ENCODE measurements around the gene IL22RA2. TPM values are rescaled to one million over a fixed set of nuclear protein-coding genes. Genes with fewer than 3 reads are reported as not detected.

Gene IL22RA2
- total RNA-seq, 4 donors from 2014 or later, result not detected

- Histone ChIP-seq H3K36me3 (no peaks in the 10 kb centered on the region), H3K4me1 (no peaks in the 10 kb centered on the region), H3K9me3 (no peaks in the 10 kb centered on the region), H3K27ac (no peak overlapping the region), H3K27me3 (no peaks in the 10 kb centered on the region), H3K4me3 (no peak overlapping the region)
- intact Hi-C loops (cut with DNase I; ENCODE audit: low total_unique reads), result no loop called here
- no peak for DNase-seq
- TF ChIP-seq POLR2A (IDR thresholded peaks at IDR 0.05) (no peak), CTCF (IDR thresholded peaks at IDR 0.05) (no peak)
Observed at GRCh38 chr6:137099689-137100403, 73.6 kb downstream of the IL22RA2 start.

- no peaks in the 10 kb centered on the region for H3K9me3 ChIP-seq
- TF ChIP-seq CTCF (IDR thresholded peaks at IDR 0.05), result no peak
- no peak for TF ChIP-seq POLR2A (IDR thresholded peaks at IDR 0.05)
- H3K27me3 ChIP-seq, result no peaks in the 10 kb centered on the region
- H3K27ac ChIP-seq, result no peak overlapping the region
- DNase-seq, result no peak
- no peak overlapping the region for H3K4me3 ChIP-seq
- no peaks in the 10 kb centered on the region for H3K36me3 ChIP-seq
- intact Hi-C loops (cut with DNase I; ENCODE audit: low total_unique reads), result no loop called here
- no peaks in the 10 kb centered on the region for H3K4me1 ChIP-seq
Observed at GRCh38 chr6:137097526-137097925, 75.9 kb downstream of the IL22RA2 start.

- no peak for TF ChIP-seq POLR2A (IDR thresholded peaks at IDR 0.05)
- no peak for TF ChIP-seq CTCF (IDR thresholded peaks at IDR 0.05)
- Histone ChIP-seq H3K9me3 (no peaks in the 10 kb centered on the region), H3K4me3 (no peak overlapping the region), H3K27me3 (no peaks in the 10 kb centered on the region), H3K4me1 (no peaks in the 10 kb centered on the region), H3K27ac (no peak overlapping the region), H3K36me3 (no peaks in the 10 kb centered on the region)
- intact Hi-C loops (cut with DNase I; ENCODE audit: low total_unique reads), result no loop called here
- DNase-seq, result no peak
Observed at GRCh38 chr6:137097057-137097456, 76.4 kb downstream of the IL22RA2 start.

- Histone ChIP-seq H3K27ac (no peak overlapping the region), H3K4me1 (no peaks in the 10 kb centered on the region), H3K4me3 (no peak overlapping the region), H3K9me3 (no peaks in the 10 kb centered on the region), H3K36me3 (no peaks in the 10 kb centered on the region), H3K27me3 (no peaks in the 10 kb centered on the region)
- intact Hi-C loops (cut with DNase I; ENCODE audit: low total_unique reads), result no loop called here
- no peak for TF ChIP-seq POLR2A (IDR thresholded peaks at IDR 0.05)
- no peak for TF ChIP-seq CTCF (IDR thresholded peaks at IDR 0.05)
- no peak for DNase-seq
Observed at GRCh38 chr6:137095651-137096238, 77.7 kb downstream of the IL22RA2 start.

GRCh38 chr6:137095093-137095492 lies 78.4 kb downstream of the IL22RA2 start:
- intact Hi-C loops (cut with DNase I; ENCODE audit: low total_unique reads), result no loop called here
- Histone ChIP-seq H3K27me3 (no peaks in the 10 kb centered on the region), H3K4me1 (no peaks in the 10 kb centered on the region), H3K27ac (no peak overlapping the region), H3K9me3 (no peaks in the 10 kb centered on the region), H3K36me3 (no peaks in the 10 kb centered on the region), H3K4me3 (no peak overlapping the region)
- no peak for DNase-seq
- no peak for TF ChIP-seq POLR2A (IDR thresholded peaks at IDR 0.05)
- no peak for TF ChIP-seq CTCF (IDR thresholded peaks at IDR 0.05)

Measured in uterus (tissue), 4 donors.